DMS 273 (cell line): ENCODE results near the gene CAMTA1.
A peak's percentile ranks its signal among the peaks of the same experiment; 100 is the strongest.
"Not testable (repeated sequence)": the region's sequence is repeated elsewhere in the genome, so short reads cannot be mapped to it uniquely, and the experiment has no call there.

Experiments
- DNase-seq: peaks from one replicate; lab custom pipeline; 2025; ENCODE audit not compliant: unreplicated experiment; lab: John Stamatoyannopoulos, UW

Gene CAMTA1

GRCh38 chr1:7322912-7323311, 537.7 kb downstream of the CAMTA1 start:
- DNase-seq = no peak

- DNase-seq = no peak
These were observed 540.0 kb downstream of the CAMTA1 start for GRCh38 chr1:7325254-7325653.

- DNase-seq = no peak
These were observed 541.1 kb downstream of the CAMTA1 start for GRCh38 chr1:7326366-7326765.

- no peak for DNase-seq
These were observed 542.6 kb downstream of the CAMTA1 start for GRCh38 chr1:7327849-7328248.

GRCh38 chr1:7329868-7330615, 544.8 kb downstream of the CAMTA1 start:
- DNase-seq = no peak

GRCh38 chr1:7330726-7331125, 545.5 kb downstream of the CAMTA1 start:
- DNase-seq = not testable (repeated sequence)

- no peak for DNase-seq
These were observed 546.8 kb downstream of the CAMTA1 start for GRCh38 chr1:7331926-7332535.

GRCh38 chr1:7333094-7333493, 547.8 kb downstream of the CAMTA1 start:
- DNase-seq = no peak

GRCh38 chr1:7333620-7334019, 548.4 kb downstream of the CAMTA1 start:
- DNase-seq = no peak

- DNase-seq = peak; percentile 93
These were observed 549.3 kb downstream of the CAMTA1 start for GRCh38 chr1:7334475-7335035.

GRCh38 chr1:7335224-7335879, 550.1 kb downstream of the CAMTA1 start:
- peak; percentile 41 for DNase-seq

GRCh38 chr1:7338439-7338838, 553.2 kb downstream of the CAMTA1 start:
- DNase-seq = no peak

GRCh38 chr1:7339014-7339413, 553.8 kb downstream of the CAMTA1 start:
- DNase-seq = no peak

- peak; percentile 42 for DNase-seq
These were observed 554.7 kb downstream of the CAMTA1 start for GRCh38 chr1:7339953-7340352.

GRCh38 chr1:7341145-7341905, 556.1 kb downstream of the CAMTA1 start:
- DNase-seq = peak; percentile 53

GRCh38 chr1:7343882-7344281, 558.6 kb downstream of the CAMTA1 start:
- DNase-seq = no peak

- no peak for DNase-seq
These were observed 559.0 kb downstream of the CAMTA1 start for GRCh38 chr1:7344299-7344698.

- peak; percentile 56 for DNase-seq
These were observed 560.3 kb downstream of the CAMTA1 start for GRCh38 chr1:7345516-7345915.

GRCh38 chr1:7346070-7346596, 560.9 kb downstream of the CAMTA1 start:
- DNase-seq = no peak

- no peak for DNase-seq
These were observed 561.6 kb downstream of the CAMTA1 start for GRCh38 chr1:7346600-7347570.
